HepG2 (cell line): ENCODE data around the gene NPHP3. TPM values are rescaled to one million over a fixed set of nuclear protein-coding genes. Genes with fewer than 3 reads are reported as not detected.
A peak's percentile ranks its signal among the peaks of the same experiment; 100 is the strongest.

ENCODE experiments used
- ATAC-seq: fragments of 200-7000 bp; cut with Tn5 transposase; 3 replicates; pipeline ENCODE4 v1.9.1; 2020; ENCODE audit warnings: mild to moderate bottlenecking, moderate library complexity
- BruUV-seq: library from RNA; stranded (reverse); fragments of 400-500 nt; replicated peaks from 2 replicates; lab custom pipeline; 2021; lab: Mats Ljungman, UMichigan
- CTCF ChIA-PET: fragments of 300-600 bp; formaldehyde crosslinking; extraction: SDS; loops from one replicate; lab custom pipeline; 2021; ENCODE audit warnings: low total read pairs, inconsistent platforms, low intra/inter-chr PET ratio; lab: Yijun Ruan, JAX
- POLR2A ChIA-PET: fragments of 350-600 bp; sonication (Branson Sonifier 250); formaldehyde crosslinking; loops from one replicate; lab custom pipeline; 2020; ENCODE audit warnings: antibody characterized with exemption, inconsistent platforms; lab: Yijun Ruan, JAX
- DNase-seq: peaks from one replicate; pipeline ENCODE4 v3.0.0-alpha.2; 2015; ENCODE audit warnings: low spot score
- FAIRE-seq: peaks from 3 replicates; lab custom pipeline; 2011; peaks lifted over from hg19 to GRCh38; lab: Jason Lieb, UNC
- H2AFZ ChIP-seq: one replicate; pipeline ENCODE4 v1.6.1; 2011; ENCODE audit warnings: low read length, inconsistent platforms
- H3K27ac ChIP-seq: fragments of 300-600 bp; 3 replicates; pipeline ENCODE4 v1.8.0; 2011; ENCODE audit warnings: mixed run types, mild to moderate bottlenecking, mixed read lengths, low read length, inconsistent platforms; ENCODE audit not compliant: insufficient read depth; ENCODE audit errors: extremely low read length
- H3K27me3 ChIP-seq, 2 experiments: fragments of 200-600 bp in 1 of 2; 2 replicates in 1 of 2; 3 replicates in 1 of 2; pipeline versions ENCODE4 v1.6.0 to v1.8.0; 2011; ENCODE audit warnings: low read length in 2 of 2, mild to moderate bottlenecking in 2 of 2, moderate library complexity in 2 of 2, inconsistent platforms in 1 of 2; ENCODE audit not compliant: insufficient read depth in 2 of 2, control insufficient read depth in 1 of 2
- H3K36me3 ChIP-seq, 2 experiments: fragments of 200-600 bp in 1 of 2; replicated peaks in 1 of 2; 2 replicates in 1 of 2; 3 replicates in 1 of 2; pipeline versions ENCODE4 v1.5.1 to v1.8.0; 2011; ENCODE audit warnings: low read length in 2 of 2, inconsistent platforms in 1 of 2; ENCODE audit not compliant: insufficient read depth in 2 of 2, control insufficient read depth in 1 of 2
- H3K4me1 ChIP-seq: 2 replicates; pipeline ENCODE4 v1.5.1; 2012; ENCODE audit warnings: low read length, inconsistent platforms; ENCODE audit not compliant: insufficient read depth
- H3K4me2 ChIP-seq: 2 replicates; pipeline ENCODE4 v1.6.0; 2011; ENCODE audit warnings: low read depth, low read length, inconsistent platforms
- H3K4me3 ChIP-seq, 3 experiments: fragments of 200-600 bp in 1 of 3; sonication (generic), shearing (Covaris generic) in 1 of 3; replicated peaks in 1 of 3; 2 replicates each; pipeline ENCODE4 v1.5.1; 2011 to 2016; ENCODE audit warnings: low read length in 3 of 3, inconsistent platforms in 2 of 3, low read depth in 2 of 3, mild to moderate bottlenecking in 2 of 3, control low read depth in 1 of 3, mixed read lengths in 1 of 3; ENCODE audit not compliant: insufficient read depth in 1 of 3
- H3K79me2 ChIP-seq: one replicate; pipeline ENCODE4 v1.6.1; 2011; ENCODE audit warnings: low read length, inconsistent platforms; ENCODE audit not compliant: insufficient read depth
- H3K9ac ChIP-seq: 2 replicates; pipeline ENCODE4 v1.6.0; 2011; ENCODE audit warnings: mild to moderate bottlenecking, low read depth, low read length, inconsistent platforms; ENCODE audit not compliant: insufficient read depth
- H3K9me3 ChIP-seq: 2 replicates; pipeline ENCODE4 v1.5.1; 2012; ENCODE audit warnings: mild to moderate bottlenecking, low read length
- H4K20me1 ChIP-seq: 2 replicates; pipeline ENCODE4 v1.6.0; 2011; ENCODE audit warnings: inconsistent platforms, mild to moderate bottlenecking, low read length, moderate library complexity; ENCODE audit not compliant: insufficient read depth
- KDM4B ChIP-seq: sonication (generic); formaldehyde crosslinking; IDR thresholded peaks from 2 replicates; pipeline ENCODE4 v1.4.0; 2020; ENCODE audit warnings: missing genetic modification reagents
- MLLT10 ChIP-seq: sonication (generic); formaldehyde crosslinking; IDR thresholded peaks from 2 replicates; pipeline ENCODE4 v1.4.0; 2020; ENCODE audit warnings: missing genetic modification reagents
- ZBTB38 ChIP-seq: sonication (generic); formaldehyde crosslinking; IDR thresholded peaks from 2 replicates; pipeline ENCODE4 v1.5.1; 2020; ENCODE audit warnings: mild to moderate bottlenecking, missing genetic modification reagents
- ZFYVE20 ChIP-seq: sonication (generic); formaldehyde crosslinking; IDR thresholded peaks from 2 replicates; pipeline ENCODE4 v1.8.0; 2023; ENCODE audit warnings: low read depth, mild to moderate bottlenecking, moderate library complexity, missing genetic modification reagents, borderline replicate concordance
- WGBS: methylation state at CpG from one replicate; pipeline ENCODE4 v1.1.6; 2017; ENCODE audit warnings: low lambda C conversion rate; 5-methylcytosine and 5-hydroxymethylcytosine counted together
- in situ Hi-C: cut with HindIII; loops from 2 replicates; pipeline ENCODE4 v1.10.0; 2017; ENCODE audit warnings: low pct_unique_long_range_greater_than_20kb; ENCODE audit not compliant: extremely low pct_ligation_motif_present
- intact Hi-C: fragments of 100-400 bp; cut with micrococcal nuclease; formaldehyde crosslinking; loops from one replicate; pipeline ENCODE4 v1.10.0; 2022; ENCODE audit not compliant: unreplicated experiment
- polyA plus RNA-seq, 8 experiments: library from polyadenylated mRNA; depleted of rRNA in 3 of 8; stranded (reverse) in 7 of 8; unstranded in 1 of 8; fragments of >200 nt; fragmentation: Illumina TruSeq in 4 of 8; extraction: Trizol in 4 of 8; gene quantifications; 2 replicates each; pipeline versions ENCODE4 v1.2.1 to v1.2.3, GENCODE V29; 2011 to 2016; ENCODE audit warnings: low read depth in 4 of 8, missing spikeins in 1 of 8, mixed read lengths in 1 of 8; ENCODE audit not compliant: insufficient read depth in 1 of 8
- total RNA-seq, 5 experiments: library from RNA; depleted of rRNA; stranded (reverse); fragments of >200 nt; fragmentation: Illumina TruSeq; extraction: Trizol; gene quantifications; 2 replicates each; pipeline ENCODE4 v1.2.3, GENCODE V29; 2016; ENCODE audit warnings: low read depth in 1 of 5
- TF ChIP-seq, protein P1 (sequence below): sonication (generic); formaldehyde crosslinking; IDR thresholded peaks from 2 replicates; pipeline ENCODE4 v1.8.1; 2022; ENCODE audit warnings: mild to moderate bottlenecking, missing genetic modification reagents
- TF ChIP-seq, protein P2 (sequence below): sonication (generic); IDR thresholded peaks from 2 replicates; pipeline ENCODE4 v1.6.1; 2016; ENCODE audit warnings: low read depth, borderline replicate concordance
- TF ChIP-seq, protein P3 (sequence below), 2 experiments: fragments of 450-650 bp in 1 of 2; sonication (generic) in 1 of 2; formaldehyde crosslinking in 1 of 2; IDR thresholded peaks; 2 replicates each; pipeline versions ENCODE4 v1.6.1 to v1.8.0; 2016 to 2022; ENCODE audit warnings: antibody characterized with exemption in 1 of 2, mild to moderate bottlenecking in 1 of 2, missing genetic modification reagents in 1 of 2
- TF ChIP-seq, protein P4 (sequence below): IDR thresholded peaks from 2 replicates; pipeline ENCODE4 v1.6.1; 2012; ENCODE audit warnings: inconsistent platforms

The NPHP3 gene
- total and polyA plus RNA-seq, 2 of the 13 experiments (the other 11 are each of a cell fraction or from before 2014, with no cell fraction given) = 11.0 to 20.2 TPM

DNA sequence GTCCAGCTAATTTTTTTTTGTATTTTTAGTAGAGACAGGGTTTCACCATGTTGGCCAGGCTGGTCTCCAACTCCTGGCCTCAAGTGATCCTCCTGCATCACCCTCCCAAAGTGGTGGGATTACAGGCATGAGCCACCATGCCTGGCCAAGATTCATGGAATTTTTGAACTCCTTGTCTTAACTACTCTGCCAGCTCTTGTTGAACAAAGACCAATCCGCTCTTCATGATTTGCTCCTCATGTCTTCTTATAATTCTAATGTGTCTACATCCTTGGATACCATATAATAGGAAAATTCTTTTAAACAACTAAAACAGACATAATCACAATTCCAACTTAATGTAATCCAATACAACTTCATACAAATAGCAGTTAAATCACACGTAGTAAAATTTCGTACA lies 40.8 kb downstream of the NPHP3 start:
- Histone ChIP-seq H3K36me3 (peaks cover 6 to 39% of the 10 kb centered on the region in 2 experiments), H2AFZ (no peak overlapping the region), H3K27me3 (no peaks in the 10 kb centered on the region), H3K4me3 (no peak overlapping the region), H3K4me2 (no peak overlapping the region), H3K27ac (no peak overlapping the region), H3K9ac (no peak overlapping the region), H4K20me1 (no peaks in the 10 kb centered on the region), H3K4me1 (no peaks in the 10 kb centered on the region), H3K79me2 (no peaks in the 10 kb centered on the region), H3K9me3 (no peaks in the 10 kb centered on the region)
- ChIA-PET POLR2A (interaction anchor here (1.3 kb wide), 1 partner anchor 23 kb away, joined by 3 read pairs; no protein-coding TSS in a partner anchor), CTCF (no interaction called here)
- TF ChIP-seq MLLT10 (no peak), ZBTB38 (CRISPR knock-in tag) (no peak), ZFYVE20 (CRISPR knock-in tag) (no peak), KDM4B (CRISPR knock-in tag) (no peak)
- TF ChIP-seq, protein P1, sequence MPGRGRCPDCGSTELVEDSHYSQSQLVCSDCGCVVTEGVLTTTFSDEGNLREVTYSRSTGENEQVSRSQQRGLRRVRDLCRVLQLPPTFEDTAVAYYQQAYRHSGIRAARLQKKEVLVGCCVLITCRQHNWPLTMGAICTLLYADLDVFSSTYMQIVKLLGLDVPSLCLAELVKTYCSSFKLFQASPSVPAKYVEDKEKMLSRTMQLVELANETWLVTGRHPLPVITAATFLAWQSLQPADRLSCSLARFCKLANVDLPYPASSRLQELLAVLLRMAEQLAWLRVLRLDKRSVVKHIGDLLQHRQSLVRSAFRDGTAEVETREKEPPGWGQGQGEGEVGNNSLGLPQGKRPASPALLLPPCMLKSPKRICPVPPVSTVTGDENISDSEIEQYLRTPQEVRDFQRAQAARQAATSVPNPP (CRISPR knock-in tag) = no peak
- TF ChIP-seq, protein P2, sequence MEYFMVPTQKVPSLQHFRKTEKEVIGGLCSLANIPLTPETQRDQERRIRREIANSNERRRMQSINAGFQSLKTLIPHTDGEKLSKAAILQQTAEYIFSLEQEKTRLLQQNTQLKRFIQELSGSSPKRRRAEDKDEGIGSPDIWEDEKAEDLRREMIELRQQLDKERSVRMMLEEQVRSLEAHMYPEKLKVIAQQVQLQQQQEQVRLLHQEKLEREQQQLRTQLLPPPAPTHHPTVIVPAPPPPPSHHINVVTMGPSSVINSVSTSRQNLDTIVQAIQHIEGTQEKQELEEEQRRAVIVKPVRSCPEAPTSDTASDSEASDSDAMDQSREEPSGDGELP = no peak
- TF ChIP-seq, protein P3, sequence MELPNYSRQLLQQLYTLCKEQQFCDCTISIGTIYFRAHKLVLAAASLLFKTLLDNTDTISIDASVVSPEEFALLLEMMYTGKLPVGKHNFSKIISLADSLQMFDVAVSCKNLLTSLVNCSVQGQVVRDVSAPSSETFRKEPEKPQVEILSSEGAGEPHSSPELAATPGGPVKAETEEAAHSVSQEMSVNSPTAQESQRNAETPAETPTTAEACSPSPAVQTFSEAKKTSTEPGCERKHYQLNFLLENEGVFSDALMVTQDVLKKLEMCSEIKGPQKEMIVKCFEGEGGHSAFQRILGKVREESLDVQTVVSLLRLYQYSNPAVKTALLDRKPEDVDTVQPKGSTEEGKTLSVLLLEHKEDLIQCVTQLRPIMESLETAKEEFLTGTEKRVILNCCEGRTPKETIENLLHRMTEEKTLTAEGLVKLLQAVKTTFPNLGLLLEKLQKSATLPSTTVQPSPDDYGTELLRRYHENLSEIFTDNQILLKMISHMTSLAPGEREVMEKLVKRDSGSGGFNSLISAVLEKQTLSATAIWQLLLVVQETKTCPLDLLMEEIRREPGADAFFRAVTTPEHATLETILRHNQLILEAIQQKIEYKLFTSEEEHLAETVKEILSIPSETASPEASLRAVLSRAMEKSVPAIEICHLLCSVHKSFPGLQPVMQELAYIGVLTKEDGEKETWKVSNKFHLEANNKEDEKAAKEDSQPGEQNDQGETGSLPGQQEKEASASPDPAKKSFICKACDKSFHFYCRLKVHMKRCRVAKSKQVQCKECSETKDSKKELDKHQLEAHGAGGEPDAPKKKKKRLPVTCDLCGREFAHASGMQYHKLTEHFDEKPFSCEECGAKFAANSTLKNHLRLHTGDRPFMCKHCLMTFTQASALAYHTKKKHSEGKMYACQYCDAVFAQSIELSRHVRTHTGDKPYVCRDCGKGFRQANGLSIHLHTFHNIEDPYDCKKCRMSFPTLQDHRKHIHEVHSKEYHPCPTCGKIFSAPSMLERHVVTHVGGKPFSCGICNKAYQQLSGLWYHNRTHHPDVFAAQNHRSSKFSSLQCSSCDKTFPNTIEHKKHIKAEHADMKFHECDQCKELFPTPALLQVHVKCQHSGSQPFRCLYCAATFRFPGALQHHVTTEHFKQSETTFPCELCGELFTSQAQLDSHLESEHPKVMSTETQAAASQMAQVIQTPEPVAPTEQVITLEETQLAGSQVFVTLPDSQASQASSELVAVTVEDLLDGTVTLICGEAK (IDR thresholded peaks at IDR 0.05) = no peak
- TF ChIP-seq, protein P3 (CRISPR knock-in tag; IDR thresholded peaks at IDR 0.05) = no peak
- TF ChIP-seq, protein P4, sequence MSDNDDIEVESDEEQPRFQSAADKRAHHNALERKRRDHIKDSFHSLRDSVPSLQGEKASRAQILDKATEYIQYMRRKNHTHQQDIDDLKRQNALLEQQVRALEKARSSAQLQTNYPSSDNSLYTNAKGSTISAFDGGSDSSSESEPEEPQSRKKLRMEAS = no peak
- no peak for ATAC-seq
- no peak for DNase-seq
- TSS peak; percentile 46 for BruUV-seq
- no peak for FAIRE-seq
- intact Hi-C loops = no loop called here
- in situ Hi-C loops = no loop called here
- WGBS = 98% methylated on average over 3 of the region's 3 CpGs
